K562 (cell line): ENCODE data around the gene KCNK18.

Experiments
- ATF3 ChIP-seq, 2 experiments: fragments of 450-650 bp in 1 of 2; sonication (generic) in 1 of 2; formaldehyde crosslinking in 1 of 2; IDR thresholded peaks in 1 of 2; conservative IDR thresholded peaks in 1 of 2; 2 replicates each; pipeline versions ENCODE4 v1.6.1 to v1.8.1; 2016 to 2023; ENCODE audit warnings: mild to moderate bottlenecking in 2 of 2, moderate library complexity in 2 of 2, inconsistent platforms in 1 of 2, missing genetic modification reagents in 1 of 2
- ATF6 ChIP-seq: sonication (generic); formaldehyde crosslinking; IDR thresholded peaks from 2 replicates; pipeline ENCODE4 v1.4.0; 2020; ENCODE audit warnings: mild to moderate bottlenecking, missing genetic modification reagents
- CTCF ChIP-seq, 3 experiments: IDR thresholded peaks in 2 of 3; conservative IDR thresholded peaks in 1 of 3; 2 replicates each; pipeline ENCODE4 v1.5.1; 2011 to 2012; ENCODE audit warnings: low read length in 3 of 3, mild to moderate bottlenecking in 3 of 3, control low read depth in 2 of 3, improper control_type of control experiment in 1 of 3, inconsistent platforms in 1 of 3, low read depth in 1 of 3, mixed read lengths in 1 of 3, moderate library complexity in 1 of 3; ENCODE audit not compliant: insufficient read depth in 2 of 3
- ESRRA ChIP-seq: fragments of 450-650 bp; IDR thresholded peaks from 2 replicates; pipeline ENCODE4 v1.6.1; 2014; ENCODE audit warnings: low read depth, mild to moderate bottlenecking, moderate library complexity, borderline replicate concordance
- MAX ChIP-seq: sonication (generic); formaldehyde crosslinking; IDR thresholded peaks from 2 replicates; pipeline ENCODE4 v1.9.0; 2022; ENCODE audit warnings: mild to moderate bottlenecking, missing genetic modification reagents
- MCM7 ChIP-seq, 2 experiments: fragments of 450-650 bp; IDR thresholded peaks; 2 replicates each; pipeline ENCODE4 v1.6.1; 2016 to 2018
- PBX2 ChIP-seq, 2 experiments: IDR thresholded peaks in 1 of 2; conservative IDR thresholded peaks in 1 of 2; 2 replicates each; pipeline ENCODE4 v1.6.1; 2016; ENCODE audit warnings: low read depth in 2 of 2, mild to moderate bottlenecking in 1 of 2, missing compliant biosample characterization in 1 of 2, missing genetic modification characterization in 1 of 2, moderate library complexity in 1 of 2
- ZBTB26 ChIP-seq: fragments of 450-650 bp; formaldehyde crosslinking; IDR thresholded peaks from 2 replicates; pipeline ENCODE4 v1.4.0; 2022; ENCODE audit warnings: missing genetic modification characterization
- ZNF407 ChIP-seq: fragments of 450-650 bp; IDR thresholded peaks from 2 replicates; pipeline ENCODE4 v1.6.1; 2016; ENCODE audit warnings: low read depth

- TF ChIP-seq ATF6 (CRISPR knock-in tag) (no peak), CTCF (IDR thresholded peaks at IDR 0.05 in 2 of 3, conservative IDR thresholded peaks at IDR 0.05 in 1 of 3; ENCODE audit: insufficient read depth in 2 of 3, low read depth in 1 of 3, low read length in 3 of 3) (no peak), ATF3 (IDR thresholded peaks at IDR 0.05) (no peak), ATF3 (CRISPR knock-in tag; conservative IDR thresholded peaks at IDR 0.05) (no peak), MAX (CRISPR knock-in tag) (no peak), ZNF407 (no peak), ESRRA (no peak), MCM7 (IDR thresholded peaks at IDR 0.05) (no peak), ZBTB26 (CRISPR knock-in tag) (no peak), PBX2 (CRISPR knock-in tag; IDR thresholded peaks at IDR 0.05; ENCODE audit: low read depth) (no peak), PBX2 (tag; conservative IDR thresholded peaks at IDR 0.05; ENCODE audit: low read depth) (no peak)
These were observed 20.0 kb downstream of the KCNK18 start for GRCh38 chr10:117217196-117217761.
